ENCODE results near the gene WDR33.

Gene WDR33

DNA sequence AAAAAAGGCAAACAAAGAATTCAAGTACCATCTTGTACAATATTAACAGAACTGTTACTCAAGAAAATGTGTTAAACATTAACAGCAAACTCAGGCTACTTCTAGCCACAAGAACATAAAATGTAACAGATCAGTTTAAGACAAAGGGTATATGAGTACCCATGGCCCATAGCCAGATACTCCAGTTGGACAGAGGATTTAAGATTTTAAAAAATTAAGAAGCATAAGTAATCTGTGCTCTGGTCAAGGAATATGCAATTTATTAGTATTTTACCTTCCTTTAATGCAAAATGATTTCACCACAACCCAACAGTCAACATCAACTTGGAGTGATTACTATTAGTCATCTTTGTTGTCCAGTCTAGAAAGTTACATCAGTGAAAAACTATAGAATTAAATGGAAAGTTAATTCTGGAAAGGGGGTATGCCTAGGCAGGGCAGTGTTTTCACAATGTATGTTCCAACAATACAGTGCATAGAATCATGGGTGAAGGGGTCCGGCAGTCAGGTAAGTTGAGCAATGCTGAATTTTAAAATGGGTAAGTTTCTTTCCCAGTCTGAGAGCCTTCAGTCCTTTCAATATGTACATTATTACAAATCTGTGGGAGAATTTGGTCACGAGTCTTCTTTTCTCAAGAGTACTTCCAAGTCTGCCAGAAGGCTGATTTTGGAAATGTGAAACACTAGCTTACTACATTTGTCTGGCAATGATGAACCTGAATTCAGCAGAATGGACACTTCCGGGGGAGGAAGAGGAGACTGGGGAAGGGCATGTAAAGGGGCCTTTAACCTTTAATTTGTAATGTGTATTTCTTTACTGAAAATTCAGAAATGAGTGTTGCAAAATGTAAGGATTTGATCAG, 75.2 kb downstream of the WDR33 start:
- Histone ChIP-seq H3K4me3 (ENCODE audit: low read depth, low read length) (no peak overlapping the region), H3K27ac (no peak overlapping the region), H3K36me3 (replicated peaks) (no peaks in the 10 kb centered on the region), H3K27me3 (replicated peaks) (no peaks in the 10 kb centered on the region)
- no peak for DNase-seq
- in situ Hi-C loops (cut with HindIII; ENCODE audit: low pct_ligation_motif_present, low sequenced_read_pairs), result no loop called here
- TF ChIP-seq, protein P1, sequence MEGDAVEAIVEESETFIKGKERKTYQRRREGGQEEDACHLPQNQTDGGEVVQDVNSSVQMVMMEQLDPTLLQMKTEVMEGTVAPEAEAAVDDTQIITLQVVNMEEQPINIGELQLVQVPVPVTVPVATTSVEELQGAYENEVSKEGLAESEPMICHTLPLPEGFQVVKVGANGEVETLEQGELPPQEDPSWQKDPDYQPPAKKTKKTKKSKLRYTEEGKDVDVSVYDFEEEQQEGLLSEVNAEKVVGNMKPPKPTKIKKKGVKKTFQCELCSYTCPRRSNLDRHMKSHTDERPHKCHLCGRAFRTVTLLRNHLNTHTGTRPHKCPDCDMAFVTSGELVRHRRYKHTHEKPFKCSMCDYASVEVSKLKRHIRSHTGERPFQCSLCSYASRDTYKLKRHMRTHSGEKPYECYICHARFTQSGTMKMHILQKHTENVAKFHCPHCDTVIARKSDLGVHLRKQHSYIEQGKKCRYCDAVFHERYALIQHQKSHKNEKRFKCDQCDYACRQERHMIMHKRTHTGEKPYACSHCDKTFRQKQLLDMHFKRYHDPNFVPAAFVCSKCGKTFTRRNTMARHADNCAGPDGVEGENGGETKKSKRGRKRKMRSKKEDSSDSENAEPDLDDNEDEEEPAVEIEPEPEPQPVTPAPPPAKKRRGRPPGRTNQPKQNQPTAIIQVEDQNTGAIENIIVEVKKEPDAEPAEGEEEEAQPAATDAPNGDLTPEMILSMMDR (IDR thresholded peaks at IDR 0.05; ENCODE audit: low read depth, low read length, missing control alignments), result no peak

- no peak for DNase-seq
- Histone ChIP-seq H3K4me3 (ENCODE audit: low read depth, low read length) (no peak overlapping the region), H3K36me3 (replicated peaks) (no peaks in the 10 kb centered on the region), H3K27ac (no peak overlapping the region), H3K27me3 (replicated peaks) (no peaks in the 10 kb centered on the region)
- in situ Hi-C loops (cut with HindIII; ENCODE audit: low pct_ligation_motif_present, low sequenced_read_pairs), result no loop called here
- TF ChIP-seq, protein P1 (IDR thresholded peaks at IDR 0.05; ENCODE audit: low read depth, low read length, missing control alignments), result no peak
These were observed 75.9 kb downstream of the WDR33 start for GRCh38 chr2:127735044-127735443.

- no peak overlapping the region for H3K4me3 ChIP-seq (ENCODE audit: low read depth, low read length)
- H3K36me3 ChIP-seq (replicated peaks), result no peaks in the 10 kb centered on the region
- no peaks in the 10 kb centered on the region for H3K27me3 ChIP-seq (replicated peaks)
- DNase-seq, result no peak
- in situ Hi-C loops (cut with HindIII; ENCODE audit: low pct_ligation_motif_present, low sequenced_read_pairs), result no loop called here
- TF ChIP-seq, protein P1 (IDR thresholded peaks at IDR 0.05; ENCODE audit: low read depth, low read length, missing control alignments), result no peak
- H3K27ac ChIP-seq, result peak overlapping the region; percentile 24
These were observed 77.0 kb downstream of the WDR33 start for GRCh38 chr2:127733816-127734537.

- Histone ChIP-seq H3K27ac (no peak overlapping the region), H3K27me3 (replicated peaks) (no peaks in the 10 kb centered on the region), H3K4me3 (ENCODE audit: low read depth, low read length) (no peak overlapping the region), H3K36me3 (replicated peaks) (no peaks in the 10 kb centered on the region)
- DNase-seq, result no peak
- TF ChIP-seq, protein P1 (IDR thresholded peaks at IDR 0.05; ENCODE audit: low read depth, low read length, missing control alignments), result no peak
- in situ Hi-C loops (cut with HindIII; ENCODE audit: low pct_ligation_motif_present, low sequenced_read_pairs), result no loop called here
These were observed 77.7 kb downstream of the WDR33 start for GRCh38 chr2:127733113-127733815.

DNA sequence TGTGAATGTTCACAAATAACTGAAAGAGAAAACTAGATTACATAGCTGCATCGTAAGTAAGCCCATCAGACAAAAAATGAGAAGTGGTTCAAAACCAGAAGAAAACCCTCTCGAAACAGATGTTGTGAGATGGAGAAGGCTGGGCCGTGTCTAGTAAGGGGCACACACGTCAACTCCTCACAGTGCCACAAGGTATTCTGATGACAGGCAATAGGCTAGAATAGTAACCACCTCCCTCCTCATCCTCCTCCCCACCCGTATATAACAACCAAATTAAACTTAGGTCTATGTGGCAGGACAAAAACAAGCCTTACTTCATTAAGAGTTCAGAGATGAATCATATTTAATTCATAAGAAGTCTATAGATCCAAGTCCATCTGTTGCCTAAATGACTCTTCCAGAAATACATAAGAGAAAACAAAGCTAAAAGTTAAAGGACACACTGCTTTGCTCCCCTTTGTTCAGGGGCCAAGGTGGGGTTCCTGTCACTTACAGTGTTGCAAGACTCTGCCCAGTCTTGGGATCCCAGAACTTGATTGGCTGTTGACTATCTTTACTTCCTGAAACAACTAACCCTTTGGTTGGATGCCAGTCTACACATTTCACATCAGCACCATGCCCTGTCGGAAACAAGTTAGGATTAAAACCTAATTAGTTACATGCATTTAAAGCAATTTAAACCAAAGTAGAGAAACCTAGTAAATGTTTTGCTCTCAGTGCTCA, 84.7 kb downstream of the WDR33 start:
- in situ Hi-C loops (cut with HindIII; ENCODE audit: low pct_ligation_motif_present, low sequenced_read_pairs), result no loop called here
- no peak overlapping the region for H3K27ac ChIP-seq
- TF ChIP-seq, protein P1 (IDR thresholded peaks at IDR 0.05; ENCODE audit: low read depth, low read length, missing control alignments), result no peak
- H3K4me3 ChIP-seq (ENCODE audit: low read depth, low read length), result no peak overlapping the region
- DNase-seq, result no peak
- H3K27me3 ChIP-seq (replicated peaks), result no peaks in the 10 kb centered on the region
- H3K36me3 ChIP-seq (replicated peaks), result peaks cover 9% of the 10 kb centered on the region

All from brain microvascular endothelial cell (primary cell).